Astrocyte (in vitro differentiated cells and primary cell): ENCODE results near the gene AP3B2. TPM values are rescaled to one million over a fixed set of nuclear protein-coding genes. Genes with fewer than 3 reads are reported as not detected.

ENCODE experiments used
- DNase-seq: peaks from one replicate; pipeline ENCODE4 v3.0.0-alpha.2; 2010; ENCODE audit warnings: low read depth
- FAIRE-seq: peaks from 2 replicates; lab custom pipeline; 2011; peaks lifted over from hg19 to GRCh38; lab: Jason Lieb, UNC
- H2AFZ ChIP-seq: 2 replicates; pipeline ENCODE4 v1.6.0; 2012; ENCODE audit warnings: low read depth, low read length, inconsistent platforms
- H3K27ac ChIP-seq: 2 replicates; pipeline ENCODE4 v1.5.1; 2011; ENCODE audit warnings: low read depth, low read length, inconsistent platforms
- H3K27me3 ChIP-seq: 2 replicates; pipeline ENCODE4 v1.6.0; 2011; ENCODE audit warnings: low read length, inconsistent platforms; ENCODE audit not compliant: insufficient read depth
- H3K36me3 ChIP-seq: 2 replicates; pipeline ENCODE4 v1.5.1; 2011; ENCODE audit warnings: low read length, inconsistent platforms; ENCODE audit not compliant: insufficient read depth
- H3K4me1 ChIP-seq: 2 replicates; pipeline ENCODE4 v1.5.1; 2011; ENCODE audit warnings: low read length, inconsistent platforms; ENCODE audit not compliant: insufficient read depth
- H3K4me2 ChIP-seq: 2 replicates; pipeline ENCODE4 v1.6.0; 2012; ENCODE audit warnings: low read length, inconsistent platforms
- H3K4me3 ChIP-seq: 2 replicates; pipeline ENCODE4 v1.5.1; 2011; ENCODE audit warnings: low read depth, mild to moderate bottlenecking, low read length, inconsistent platforms; ENCODE audit not compliant: insufficient read depth
- H3K79me2 ChIP-seq: 2 replicates; pipeline ENCODE4 v1.6.0; 2012; ENCODE audit warnings: mild to moderate bottlenecking, low read length, inconsistent platforms; ENCODE audit not compliant: insufficient read depth
- H3K9ac ChIP-seq: 2 replicates; pipeline ENCODE4 v1.6.0; 2012; ENCODE audit warnings: mild to moderate bottlenecking, low read length, inconsistent platforms
- H3K9me3 ChIP-seq: 2 replicates; pipeline ENCODE4 v1.5.1; 2012; ENCODE audit warnings: low read depth, mild to moderate bottlenecking, low read length, inconsistent platforms; ENCODE audit not compliant: insufficient read depth
- H4K20me1 ChIP-seq: 2 replicates; pipeline ENCODE4 v1.6.0; 2012; ENCODE audit warnings: low read length, inconsistent platforms; ENCODE audit not compliant: insufficient read depth
- H3K27ac Mint-ChIP-seq: one replicate; pipeline ENCODE4 v1.8.0; 2021; ENCODE audit warnings: mild to moderate bottlenecking, mixed read lengths; ENCODE audit not compliant: unreplicated experiment
- H3K27me3 Mint-ChIP-seq: one replicate; pipeline ENCODE4 v1.8.0; 2021; ENCODE audit warnings: low read depth, mixed read lengths; ENCODE audit not compliant: unreplicated experiment
- H3K36me3 Mint-ChIP-seq: one replicate; pipeline ENCODE4 v1.8.0; 2021; ENCODE audit warnings: low read depth, mixed read lengths; ENCODE audit not compliant: unreplicated experiment
- H3K4me1 Mint-ChIP-seq: one replicate; pipeline ENCODE4 v1.8.0; 2021; ENCODE audit warnings: low read depth, mixed read lengths; ENCODE audit not compliant: unreplicated experiment
- H3K4me3 Mint-ChIP-seq: one replicate; pipeline ENCODE4 v1.8.0; 2021; ENCODE audit warnings: mild to moderate bottlenecking, moderate library complexity, mixed read lengths; ENCODE audit not compliant: unreplicated experiment
- H3K9me3 Mint-ChIP-seq: one replicate; pipeline ENCODE4 v1.8.0; 2021; ENCODE audit warnings: mild to moderate bottlenecking, mixed read lengths; ENCODE audit not compliant: unreplicated experiment
- EZH2 ChIP-seq: IDR thresholded peaks from 2 replicates; pipeline ENCODE4 v1.6.1; 2012; ENCODE audit warnings: mild to moderate bottlenecking, low read length, inconsistent platforms; ENCODE audit not compliant: insufficient read depth
- total RNA-seq: library from RNA; stranded (reverse); gene quantifications from 2 replicates; pipeline ENCODE4 v1.2.1, GENCODE V29; 2021
- TF ChIP-seq, protein P1 (sequence below): IDR thresholded peaks from 2 replicates; pipeline ENCODE4 v1.5.1; 2011; ENCODE audit warnings: low read depth, mild to moderate bottlenecking, inconsistent platforms, low read length, moderate library complexity; ENCODE audit not compliant: insufficient read depth

Gene AP3B2
- total RNA-seq, 1 donor from 2014 or later = 7.2 TPM

DNA sequence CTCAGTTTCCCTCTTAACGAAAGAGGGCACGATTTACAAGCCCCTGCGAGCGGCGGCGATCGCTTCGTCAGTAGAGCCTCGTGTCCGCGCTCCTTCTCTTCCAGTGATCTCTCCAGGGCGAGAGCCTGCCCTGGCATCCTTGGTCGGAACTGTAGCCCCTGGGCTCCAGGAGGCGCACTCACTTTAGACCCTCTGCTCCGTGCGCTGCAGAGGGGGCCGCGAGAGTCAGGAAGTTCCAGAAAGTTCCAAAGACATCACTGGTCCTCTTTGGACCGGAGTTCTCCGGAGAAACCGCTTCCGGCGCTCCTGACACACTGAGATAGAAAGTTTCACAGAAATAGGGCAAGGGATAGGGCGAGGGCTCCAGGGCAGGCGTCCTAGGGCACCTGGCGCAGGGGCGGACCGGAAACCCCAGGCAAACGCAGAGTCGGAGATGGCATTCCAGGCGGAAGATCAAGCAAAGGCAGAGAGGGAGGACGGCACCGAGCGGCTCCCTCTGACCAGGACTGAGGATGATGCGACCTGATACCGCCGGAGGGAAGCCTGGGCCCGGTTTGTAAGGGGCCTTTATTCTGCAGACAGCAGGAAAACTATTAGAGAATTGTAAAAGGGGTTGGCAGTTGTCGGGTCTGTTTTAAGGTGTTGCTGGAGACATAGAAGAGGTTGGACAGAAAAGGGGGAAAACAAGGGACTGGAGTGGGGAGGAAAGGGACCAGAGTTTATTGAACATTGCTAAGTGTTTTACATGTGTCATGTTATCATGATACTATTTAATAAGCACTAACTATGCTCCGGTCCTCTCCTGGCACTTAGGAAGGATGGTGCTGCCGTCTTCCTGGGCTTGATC, 61.2 kb downstream of the AP3B2 start:
- Histone ChIP-seq H3K9ac (no peak overlapping the region), H3K4me2 (peak overlapping the region; percentile 84), H3K9me3 (no peaks in the 10 kb centered on the region), H3K79me2 (no peaks in the 10 kb centered on the region), H4K20me1 (no peaks in the 10 kb centered on the region), H3K4me1 (peaks cover 3% of the 10 kb centered on the region), H3K27me3 (peaks cover 43% of the 10 kb centered on the region), H2AFZ (peak overlapping the region; percentile 41), H3K36me3 (no peaks in the 10 kb centered on the region), H3K27ac (no peak overlapping the region), H3K4me3 (peak overlapping the region; percentile 24)
- Mint-ChIP-seq H3K9me3 (no peaks in the 10 kb centered on the region), H3K27me3 (peaks cover 8% of the 10 kb centered on the region), H3K4me1 (peaks cover 15% of the 10 kb centered on the region), H3K27ac (peak overlapping the region; percentile 60), H3K4me3 (peak overlapping the region; percentile 83), H3K36me3 (no peaks in the 10 kb centered on the region)
- DNase-seq (no peak), FAIRE-seq (no peak)
- TF ChIP-seq EZH2 = peak; percentile 56
- TF ChIP-seq, protein P1, sequence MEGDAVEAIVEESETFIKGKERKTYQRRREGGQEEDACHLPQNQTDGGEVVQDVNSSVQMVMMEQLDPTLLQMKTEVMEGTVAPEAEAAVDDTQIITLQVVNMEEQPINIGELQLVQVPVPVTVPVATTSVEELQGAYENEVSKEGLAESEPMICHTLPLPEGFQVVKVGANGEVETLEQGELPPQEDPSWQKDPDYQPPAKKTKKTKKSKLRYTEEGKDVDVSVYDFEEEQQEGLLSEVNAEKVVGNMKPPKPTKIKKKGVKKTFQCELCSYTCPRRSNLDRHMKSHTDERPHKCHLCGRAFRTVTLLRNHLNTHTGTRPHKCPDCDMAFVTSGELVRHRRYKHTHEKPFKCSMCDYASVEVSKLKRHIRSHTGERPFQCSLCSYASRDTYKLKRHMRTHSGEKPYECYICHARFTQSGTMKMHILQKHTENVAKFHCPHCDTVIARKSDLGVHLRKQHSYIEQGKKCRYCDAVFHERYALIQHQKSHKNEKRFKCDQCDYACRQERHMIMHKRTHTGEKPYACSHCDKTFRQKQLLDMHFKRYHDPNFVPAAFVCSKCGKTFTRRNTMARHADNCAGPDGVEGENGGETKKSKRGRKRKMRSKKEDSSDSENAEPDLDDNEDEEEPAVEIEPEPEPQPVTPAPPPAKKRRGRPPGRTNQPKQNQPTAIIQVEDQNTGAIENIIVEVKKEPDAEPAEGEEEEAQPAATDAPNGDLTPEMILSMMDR = no peak

DNA sequence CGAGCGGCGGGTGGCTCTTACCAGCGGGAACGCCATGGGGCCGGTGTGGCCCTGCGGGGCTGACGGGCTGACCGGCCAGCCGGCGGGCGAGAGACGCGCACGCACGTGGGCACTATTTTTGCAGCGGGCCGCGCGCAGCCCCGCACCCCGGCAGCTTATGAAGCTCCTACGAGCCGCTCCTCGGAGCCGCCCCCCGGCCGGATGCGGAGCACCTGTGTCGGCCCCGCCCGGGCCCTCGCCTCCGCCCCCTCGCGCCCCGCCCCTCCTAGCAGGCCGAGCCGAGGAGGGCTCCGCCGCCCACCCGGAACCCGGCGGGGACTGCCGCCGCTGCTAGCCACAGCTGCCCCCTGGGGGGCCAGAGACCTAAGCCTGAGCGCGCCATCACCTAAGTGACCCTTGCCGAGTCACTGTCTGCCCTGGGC, 61.8 kb downstream of the AP3B2 start:
- H3K36me3 ChIP-seq = no peaks in the 10 kb centered on the region
- no peak overlapping the region for H3K27ac ChIP-seq
- FAIRE-seq = no peak
- TF ChIP-seq, protein P1 = no peak
- TF ChIP-seq EZH2 = peak; percentile 86
- no peaks in the 10 kb centered on the region for H4K20me1 ChIP-seq
- peak overlapping the region; percentile 84 for H3K4me2 ChIP-seq
- Mint-ChIP-seq H3K36me3 (no peaks in the 10 kb centered on the region), H3K4me3 (peak overlapping the region; percentile 83), H3K4me1 (peaks cover 18% of the 10 kb centered on the region), H3K27ac (no peak overlapping the region), H3K27me3 (peaks cover 8% of the 10 kb centered on the region), H3K9me3 (no peaks in the 10 kb centered on the region)
- H3K4me1 ChIP-seq = peaks cover 3% of the 10 kb centered on the region
- DNase-seq = no peak
- no peaks in the 10 kb centered on the region for H3K9me3 ChIP-seq
- H2AFZ ChIP-seq = peak overlapping the region; percentile 63
- peak overlapping the region; percentile 14 for H3K9ac ChIP-seq
- peak overlapping the region; percentile 44 for H3K4me3 ChIP-seq
- H3K27me3 ChIP-seq = peaks cover 46% of the 10 kb centered on the region
- H3K79me2 ChIP-seq = no peaks in the 10 kb centered on the region
